Femur (tissue), 1 donor: Measurements from ENCODE around the gene NTNG1.

Experiments
- DNase-seq: peaks from one replicate; pipeline ENCODE4 v3.0.0-alpha.2; 2017

Gene NTNG1

GRCh38 chr1:107473065-107473464 is 332.2 kb downstream of the NTNG1 start:
- DNase-seq = no peak

- DNase-seq = no peak
These were observed 334.2 kb downstream of the NTNG1 start for GRCh38 chr1:107474877-107475612.

- DNase-seq = no peak
These were observed 336.4 kb downstream of the NTNG1 start for GRCh38 chr1:107477233-107477632.

- no peak for DNase-seq
These were observed 339.1 kb downstream of the NTNG1 start for GRCh38 chr1:107479865-107480350.

- peak; percentile 31 for DNase-seq
These were observed 339.9 kb downstream of the NTNG1 start for GRCh38 chr1:107480548-107481415.

GRCh38 chr1:107481756-107482384 is 341.0 kb downstream of the NTNG1 start:
- no peak for DNase-seq

- DNase-seq = no peak
These were observed 343.1 kb downstream of the NTNG1 start for GRCh38 chr1:107483949-107484348.

- no peak for DNase-seq
These were observed 345.5 kb downstream of the NTNG1 start for GRCh38 chr1:107486349-107486748.

DNA sequence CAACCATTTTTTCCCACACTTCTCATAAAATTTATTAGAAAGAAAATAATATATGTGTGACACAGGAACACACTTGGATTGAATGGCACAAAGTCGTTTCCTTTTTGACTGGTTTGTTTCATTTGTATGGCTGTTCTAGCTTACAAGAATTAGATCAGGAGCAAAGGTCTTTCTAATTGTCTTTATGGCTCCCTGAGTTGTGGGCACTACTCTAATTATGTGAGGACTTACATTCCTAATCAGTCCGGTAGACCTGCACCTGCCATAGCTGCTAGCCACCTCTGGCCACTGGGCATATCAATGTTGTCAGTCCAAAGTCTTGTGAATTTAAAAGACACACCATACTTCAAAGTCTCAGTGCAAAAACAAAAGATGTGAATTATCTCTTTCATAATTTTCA is 346.7 kb downstream of the NTNG1 start:
- DNase-seq = no peak

DNA sequence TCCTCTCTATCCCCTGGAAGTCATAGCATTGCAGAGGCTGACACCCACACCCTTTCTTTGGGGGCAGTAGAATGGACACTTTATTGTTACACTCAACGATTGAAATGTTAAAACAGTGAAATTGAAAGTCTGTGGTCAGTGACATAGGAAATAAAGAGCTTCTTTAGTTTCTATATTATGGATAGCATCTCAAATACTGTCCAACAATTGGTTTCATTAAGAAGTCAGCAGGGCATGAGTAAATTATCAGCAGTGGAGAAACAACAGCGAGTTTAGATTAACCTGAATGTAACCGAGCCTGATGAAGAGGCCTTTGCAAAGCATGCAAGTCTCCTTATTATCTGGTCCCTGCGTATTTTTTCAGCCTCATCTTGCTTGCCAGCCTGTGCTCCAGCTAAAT is 350.7 kb downstream of the NTNG1 start:
- DNase-seq = no peak

DNA sequence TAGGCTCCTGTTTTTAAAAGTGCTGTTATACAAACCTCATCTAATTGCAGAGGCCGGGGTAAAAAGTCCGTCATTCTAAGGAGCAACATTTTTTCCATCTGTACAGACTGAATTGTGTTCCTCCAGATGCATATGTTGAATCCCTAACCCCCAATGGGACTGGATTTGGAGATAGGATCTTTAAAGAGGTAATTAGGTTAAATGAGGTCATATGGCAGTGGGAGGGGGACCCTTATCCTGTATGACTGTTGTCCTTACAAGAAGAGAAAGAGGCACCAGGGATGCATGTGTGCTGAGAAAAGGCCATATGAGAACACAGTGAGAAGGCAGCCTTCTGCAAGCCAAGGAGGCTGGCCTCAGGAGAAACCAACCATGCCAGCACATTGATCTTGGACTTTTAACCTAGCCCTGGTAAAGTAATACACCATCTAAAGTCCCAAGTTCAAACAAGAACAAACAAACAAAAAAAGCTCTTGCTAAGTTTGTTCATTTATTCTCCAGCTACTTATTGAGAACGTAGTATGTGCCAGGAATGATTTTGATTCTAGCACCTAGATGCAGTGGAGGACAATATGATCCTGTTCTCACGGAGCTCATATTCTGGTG is 352.4 kb downstream of the NTNG1 start:
- no peak for DNase-seq

GRCh38 chr1:107494061-107494460 is 353.2 kb downstream of the NTNG1 start:
- DNase-seq = no peak

DNA sequence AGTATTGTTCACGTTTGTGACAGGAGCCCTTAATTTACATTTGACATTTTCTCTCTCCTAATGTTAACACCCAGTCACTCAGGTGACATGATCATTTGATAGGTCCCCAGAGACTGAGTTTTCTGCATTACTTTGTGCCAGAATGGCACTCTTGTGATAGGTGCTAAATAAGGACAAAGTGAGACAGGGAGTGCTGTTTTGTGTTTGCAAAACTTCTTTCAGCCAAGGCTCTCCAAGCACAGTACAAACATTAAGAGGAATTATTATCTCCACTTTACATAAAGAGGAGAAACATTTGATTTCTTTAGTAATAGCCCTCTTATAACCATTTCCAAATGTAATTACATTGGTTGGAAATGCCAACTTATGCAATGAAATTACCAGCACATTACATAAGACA is 355.2 kb downstream of the NTNG1 start:
- DNase-seq = no peak

DNA sequence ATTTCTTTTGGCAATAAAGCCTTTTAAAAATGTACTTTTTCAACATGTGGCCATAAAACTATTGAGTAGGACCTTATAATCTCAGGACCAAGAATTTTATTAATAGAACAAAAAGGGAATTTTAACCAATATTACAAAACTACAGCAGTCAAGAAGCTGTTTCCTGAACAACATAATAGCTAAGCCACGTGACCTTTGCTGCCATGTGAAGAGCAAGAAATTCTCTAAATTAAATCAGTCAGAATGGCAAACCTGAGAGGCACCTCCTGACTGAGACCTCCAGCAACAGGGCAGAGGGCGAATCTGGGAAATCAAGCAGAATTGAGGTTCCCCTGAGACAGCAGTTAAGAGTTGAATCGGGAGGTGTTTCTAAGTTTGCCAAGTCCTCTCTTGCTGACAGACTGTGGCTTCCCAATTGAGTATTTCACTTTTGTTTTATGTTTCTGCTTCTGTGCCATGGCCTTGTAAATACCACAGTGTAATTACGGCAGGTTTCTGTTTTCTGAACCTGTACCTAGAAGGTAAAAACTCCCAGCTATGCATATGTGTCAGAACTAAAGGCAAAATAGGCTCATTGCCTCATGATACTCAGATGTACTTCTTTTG is 358.4 kb downstream of the NTNG1 start:
- DNase-seq = no peak

DNA sequence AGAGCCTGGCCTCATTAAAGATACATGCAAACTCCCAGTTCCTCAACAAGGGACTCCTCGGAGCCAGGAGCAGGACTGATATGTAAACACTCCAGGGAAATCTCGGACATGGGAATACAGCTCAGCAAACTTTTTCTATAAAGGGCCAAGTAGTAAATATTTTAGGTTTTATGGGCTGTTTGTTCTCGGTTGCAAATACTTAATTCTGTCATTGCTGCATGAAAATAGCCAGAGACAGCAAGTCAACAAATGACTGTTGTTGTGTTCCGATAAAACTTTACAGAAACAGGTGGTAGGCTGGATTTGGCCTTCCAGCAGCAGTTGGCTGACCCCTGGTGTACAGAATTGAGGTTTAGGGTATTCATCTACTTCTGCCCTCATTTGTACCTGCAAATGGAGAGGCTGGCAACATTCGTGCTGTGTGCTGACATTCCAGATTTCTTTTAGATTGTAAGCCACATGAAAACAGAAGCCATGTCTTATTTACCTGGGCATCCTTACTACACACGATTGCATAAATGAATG is 360.3 kb downstream of the NTNG1 start:
- no peak for DNase-seq

- no peak for DNase-seq
These were observed 369.5 kb downstream of the NTNG1 start for GRCh38 chr1:107510347-107510746.

DNA sequence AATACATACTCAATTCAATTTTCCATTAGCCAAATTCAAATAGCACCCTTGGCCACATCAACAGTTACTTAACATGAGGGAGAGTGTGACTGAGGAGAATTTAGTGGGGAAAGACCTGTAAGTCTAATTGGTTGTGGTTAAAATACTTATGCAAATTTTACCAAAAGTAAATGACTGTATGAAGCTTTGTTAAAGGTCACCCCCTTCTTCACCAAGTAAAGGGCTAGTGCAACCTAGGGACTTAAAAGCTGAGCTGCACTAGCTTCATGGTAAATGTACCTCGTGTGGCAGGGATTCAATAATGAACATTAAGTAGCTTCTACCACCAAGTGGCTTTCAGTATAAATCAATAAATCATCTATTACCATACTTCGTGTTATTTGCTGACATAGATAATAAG is 372.0 kb downstream of the NTNG1 start:
- no peak for DNase-seq

DNA sequence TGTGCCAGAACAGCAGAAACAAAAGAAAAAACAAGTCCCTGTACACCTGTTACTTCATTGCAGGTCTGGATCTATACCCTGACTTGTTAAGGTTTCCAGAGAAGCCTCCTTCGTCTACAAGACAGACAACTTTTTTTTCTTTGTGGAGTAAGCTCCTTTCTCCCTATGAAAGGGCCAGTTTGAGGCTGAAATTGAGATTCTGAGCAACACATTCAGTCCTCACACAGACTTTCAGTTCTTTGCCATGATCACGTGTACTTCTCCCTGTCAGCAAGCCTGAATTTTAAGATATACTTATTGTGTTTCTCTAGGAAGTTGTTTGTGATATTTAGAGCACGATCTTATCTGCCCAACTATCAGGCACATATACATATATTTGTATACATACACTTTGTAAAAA is 374.0 kb downstream of the NTNG1 start:
- DNase-seq = no peak

DNA sequence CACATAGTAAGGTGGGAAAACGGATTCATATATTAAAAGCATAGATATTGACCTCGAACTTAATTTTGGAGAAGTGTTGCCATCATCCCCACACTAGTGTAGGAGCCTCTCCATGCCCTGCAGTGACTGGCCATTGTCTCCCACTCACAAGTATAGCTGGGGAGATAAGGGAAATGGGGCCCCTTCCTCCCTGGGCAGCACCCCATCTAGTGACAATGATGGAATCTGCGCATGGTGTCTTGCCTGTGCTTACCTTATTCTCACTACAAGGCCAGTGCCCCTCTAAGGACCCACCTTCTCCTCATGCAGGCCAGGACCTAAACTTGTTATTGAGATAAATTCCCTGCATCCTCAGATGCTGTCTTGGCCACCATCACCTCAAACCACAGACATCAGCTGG is 374.9 kb downstream of the NTNG1 start:
- no peak for DNase-seq

DNA sequence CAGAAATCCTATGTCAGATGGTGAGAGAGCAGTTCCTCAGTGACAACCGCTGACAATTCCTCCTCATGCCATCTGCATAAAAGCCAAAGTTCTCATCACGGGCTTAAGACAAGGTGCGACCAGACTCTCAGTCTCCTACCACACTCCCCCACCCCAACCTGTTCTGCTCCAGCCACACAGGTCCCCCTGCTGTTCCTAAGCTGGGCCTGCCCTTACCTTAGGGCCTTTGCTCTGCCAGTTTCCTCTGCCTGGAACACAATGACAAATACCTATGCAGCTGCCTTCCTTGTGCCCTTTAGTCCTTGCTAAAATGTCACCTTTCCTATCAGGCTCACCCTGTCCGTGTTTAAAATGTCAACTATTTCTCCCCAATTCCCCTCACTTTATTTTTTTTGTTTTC is 382.2 kb downstream of the NTNG1 start:
- DNase-seq = no peak

DNA sequence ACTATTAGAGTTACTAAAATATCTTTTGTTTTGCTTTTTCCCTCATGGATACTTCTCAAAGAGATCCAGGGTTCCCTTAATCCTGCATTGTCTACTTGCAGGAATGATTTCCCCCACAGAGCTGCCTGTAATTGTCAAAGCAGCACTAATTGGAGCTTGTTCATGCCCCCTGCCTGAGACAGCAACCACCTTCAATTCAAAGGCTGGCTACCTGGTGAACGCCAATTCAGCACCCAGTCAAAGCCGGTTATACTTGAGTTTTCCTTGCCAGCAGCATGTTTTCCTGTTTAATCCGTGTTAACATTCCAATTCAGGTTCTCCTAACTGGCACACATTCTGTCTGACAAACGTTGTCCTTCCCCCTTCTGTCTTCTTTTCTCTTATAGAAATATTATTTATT is 382.9 kb downstream of the NTNG1 start:
- no peak for DNase-seq

DNA sequence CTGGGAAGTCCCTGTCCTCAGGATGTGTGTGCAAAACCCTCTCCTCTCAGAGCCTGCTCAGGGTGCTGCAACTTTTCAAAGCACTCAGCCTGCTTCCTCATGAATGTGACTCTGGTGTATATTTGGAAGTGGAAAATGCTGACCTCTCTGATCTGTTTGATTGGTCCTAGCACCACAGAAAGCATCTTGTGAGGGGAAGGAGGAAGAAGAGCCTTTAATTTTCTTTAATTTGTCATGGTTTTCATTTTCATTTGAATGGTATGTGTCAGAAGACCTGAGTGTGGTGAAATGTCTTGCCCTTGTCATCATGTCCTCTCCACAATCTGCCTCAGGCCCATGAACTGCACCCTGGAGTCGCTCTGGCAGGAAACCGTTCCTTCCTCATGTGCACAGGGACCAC is 383.5 kb downstream of the NTNG1 start:
- DNase-seq = no peak

- no peak for DNase-seq
These were observed 384.3 kb downstream of the NTNG1 start for GRCh38 chr1:107525145-107525544.
